Loucy (cell line): ENCODE results near the gene TBATA.

Experiments
- H2AFZ ChIP-seq: fragments of 200-600 bp; sonication (generic); 2 replicates; pipeline ENCODE4 v1.6.0; 2016; ENCODE audit warnings: antibody characterized with exemption, mild to moderate bottlenecking, low read length, moderate library complexity
- H3F3A ChIP-seq: fragments of 200-600 bp; 2 replicates; pipeline ENCODE4 v1.6.0; 2016; ENCODE audit warnings: antibody characterized with exemption, low read depth, mild to moderate bottlenecking
- H3K27me3 ChIP-seq: fragments of 200-600 bp; sonication (generic); 2 replicates; pipeline ENCODE4 v1.6.1; 2014; ENCODE audit warnings: low read length, mild to moderate bottlenecking; ENCODE audit not compliant: insufficient read depth, poor library complexity, severe bottlenecking
- H3K36me3 ChIP-seq: fragments of 200-600 bp; sonication (generic); 2 replicates; pipeline ENCODE4 v1.6.1; 2016; ENCODE audit warnings: low read length; ENCODE audit not compliant: insufficient read depth
- H3K4me1 ChIP-seq: fragments of 200-600 bp; sonication (generic); 2 replicates; pipeline ENCODE4 v1.5.1; 2014; ENCODE audit warnings: low read length, mild to moderate bottlenecking; ENCODE audit not compliant: insufficient read depth, poor library complexity, severe bottlenecking
- H3K4me2 ChIP-seq: fragments of 200-600 bp; sonication (generic); 2 replicates; pipeline ENCODE4 v1.6.0; 2014; ENCODE audit warnings: antibody characterized with exemption, low read length, low read depth, mild to moderate bottlenecking; ENCODE audit not compliant: poor library complexity, severe bottlenecking
- H3K4me3 ChIP-seq: fragments of 200-600 bp; sonication (generic); 2 replicates; pipeline ENCODE4 v1.5.1; 2014; ENCODE audit warnings: low read length, mild to moderate bottlenecking, mixed read lengths; ENCODE audit not compliant: poor library complexity, severe bottlenecking
- H3K79me2 ChIP-seq: fragments of 200-600 bp; sonication (generic); 2 replicates; pipeline ENCODE4 v1.6.1; 2014; ENCODE audit warnings: low read length; ENCODE audit not compliant: insufficient read depth
- H3K9ac ChIP-seq: fragments of 200-600 bp; sonication (generic); 2 replicates; pipeline ENCODE4 v1.6.0; 2014; ENCODE audit warnings: mild to moderate bottlenecking, low read depth, low read length, moderate library complexity; ENCODE audit not compliant: poor library complexity, severe bottlenecking
- H3K9me2 ChIP-seq: fragments of 200-600 bp; sonication (generic); replicated peaks from 2 replicates; pipeline ENCODE4 v1.6.1; 2016; ENCODE audit warnings: low read depth, low read length, mixed read lengths
- H3K9me3 ChIP-seq: fragments of 200-600 bp; sonication (generic); 2 replicates; pipeline ENCODE4 v1.6.1; 2014; ENCODE audit warnings: mild to moderate bottlenecking, antibody characterized with exemption, low read length, low read depth; ENCODE audit not compliant: insufficient read depth
- H4K20me1 ChIP-seq: fragments of 200-600 bp; sonication (generic); 2 replicates; pipeline ENCODE4 v1.6.0; 2014; ENCODE audit warnings: antibody characterized with exemption, low read length, mild to moderate bottlenecking; ENCODE audit not compliant: insufficient read depth, poor library complexity, severe bottlenecking
- EZH2phosphoT487 ChIP-seq: fragments of 200-600 bp; IDR thresholded peaks from 2 replicates; pipeline ENCODE4 v1.6.1; 2018; ENCODE audit warnings: antibody characterized with exemption, mild to moderate bottlenecking, moderate library complexity, borderline replicate concordance
- TF ChIP-seq, protein P1 (sequence below): fragments of 200-600 bp; sonication (generic); conservative IDR thresholded peaks from 2 replicates; pipeline ENCODE4 v1.5.1; 2014; ENCODE audit warnings: mild to moderate bottlenecking, antibody characterized with exemption, low read length

The TBATA gene

GRCh38 chr10:70765794-70766594, 19.2 kb downstream of the TBATA start:
- no peaks in the 10 kb centered on the region for H3F3A ChIP-seq
- H3K9ac ChIP-seq, result no peak overlapping the region

GRCh38 chr10:70763567-70763966, 21.6 kb downstream of the TBATA start:
- Histone ChIP-seq H2AFZ (no peak overlapping the region), H3F3A (no peaks in the 10 kb centered on the region), H3K9me2 (no peaks in the 10 kb centered on the region), H3K9me3 (peaks cover 13% of the 10 kb centered on the region; the same call in 1 of the 2 replicates), H3K27me3 (no peaks in the 10 kb centered on the region), H3K36me3 (no peaks in the 10 kb centered on the region), H3K9ac (no peak overlapping the region), H4K20me1 (no peaks in the 10 kb centered on the region), H3K79me2 (no peaks in the 10 kb centered on the region), H3K4me1 (peaks cover 8% of the 10 kb centered on the region), H3K4me3 (no peak overlapping the region), H3K4me2 (no peak overlapping the region)
- TF ChIP-seq, protein P1, sequence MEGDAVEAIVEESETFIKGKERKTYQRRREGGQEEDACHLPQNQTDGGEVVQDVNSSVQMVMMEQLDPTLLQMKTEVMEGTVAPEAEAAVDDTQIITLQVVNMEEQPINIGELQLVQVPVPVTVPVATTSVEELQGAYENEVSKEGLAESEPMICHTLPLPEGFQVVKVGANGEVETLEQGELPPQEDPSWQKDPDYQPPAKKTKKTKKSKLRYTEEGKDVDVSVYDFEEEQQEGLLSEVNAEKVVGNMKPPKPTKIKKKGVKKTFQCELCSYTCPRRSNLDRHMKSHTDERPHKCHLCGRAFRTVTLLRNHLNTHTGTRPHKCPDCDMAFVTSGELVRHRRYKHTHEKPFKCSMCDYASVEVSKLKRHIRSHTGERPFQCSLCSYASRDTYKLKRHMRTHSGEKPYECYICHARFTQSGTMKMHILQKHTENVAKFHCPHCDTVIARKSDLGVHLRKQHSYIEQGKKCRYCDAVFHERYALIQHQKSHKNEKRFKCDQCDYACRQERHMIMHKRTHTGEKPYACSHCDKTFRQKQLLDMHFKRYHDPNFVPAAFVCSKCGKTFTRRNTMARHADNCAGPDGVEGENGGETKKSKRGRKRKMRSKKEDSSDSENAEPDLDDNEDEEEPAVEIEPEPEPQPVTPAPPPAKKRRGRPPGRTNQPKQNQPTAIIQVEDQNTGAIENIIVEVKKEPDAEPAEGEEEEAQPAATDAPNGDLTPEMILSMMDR, result no peak
- TF ChIP-seq EZH2phosphoT487, result no peak

More at GRCh38 chr10:70765794-70766594, 19.2 kb downstream of the TBATA start:
- no peaks in the 10 kb centered on the region for H3K27me3 ChIP-seq
- TF ChIP-seq EZH2phosphoT487, result no peak
- TF ChIP-seq, protein P1, result no peak
- H4K20me1 ChIP-seq, result no peaks in the 10 kb centered on the region
- H3K4me3 ChIP-seq, result no peak overlapping the region
- no peaks in the 10 kb centered on the region for H3K79me2 ChIP-seq
- H3K9me2 ChIP-seq, result no peaks in the 10 kb centered on the region
- H2AFZ ChIP-seq, result no peak overlapping the region
- peaks cover 13% of the 10 kb centered on the region; the same call in 1 of the 2 replicates for H3K9me3 ChIP-seq
- H3K36me3 ChIP-seq, result no peaks in the 10 kb centered on the region
- no peak overlapping the region for H3K4me2 ChIP-seq
- H3K4me1 ChIP-seq, result peaks cover 8% of the 10 kb centered on the region

GRCh38 chr10:70762441-70763175, 22.6 kb downstream of the TBATA start:
- no peak for TF ChIP-seq EZH2phosphoT487
- TF ChIP-seq, protein P1, result no peak
- Histone ChIP-seq H3K79me2 (no peaks in the 10 kb centered on the region), H3K4me3 (no peak overlapping the region), H3K9me3 (peaks cover 13% of the 10 kb centered on the region; the same call in 1 of the 2 replicates), H4K20me1 (no peaks in the 10 kb centered on the region), H3K9ac (no peak overlapping the region), H3K36me3 (no peaks in the 10 kb centered on the region), H3K9me2 (no peaks in the 10 kb centered on the region), H3F3A (no peaks in the 10 kb centered on the region), H2AFZ (no peak overlapping the region), H3K4me2 (no peak overlapping the region), H3K4me1 (peaks cover 8% of the 10 kb centered on the region), H3K27me3 (no peaks in the 10 kb centered on the region)
